ENCODE results near the gene INF2.

The INF2 gene

DNA sequence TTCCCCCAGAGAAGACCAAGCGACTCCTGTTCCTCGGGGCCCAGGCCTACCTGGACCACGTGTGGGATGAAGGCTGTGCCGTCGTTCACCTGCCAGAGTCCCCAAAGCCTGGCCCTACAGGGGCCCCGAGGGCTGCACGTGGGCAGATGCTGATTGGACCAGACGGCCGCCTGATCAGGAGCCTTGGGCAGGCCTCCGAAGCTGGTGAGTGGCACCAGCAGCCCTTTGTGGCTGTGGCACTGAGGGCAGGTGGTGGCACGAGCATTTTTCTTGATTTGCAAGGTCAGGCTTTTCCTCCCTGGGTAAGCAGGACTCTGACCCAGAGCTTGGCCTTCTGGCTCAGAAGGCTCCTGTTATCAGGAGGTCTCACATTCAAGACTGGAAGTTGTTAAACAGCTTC, 66.2 kb downstream of the INF2 start:
- no peak for DNase-seq

DNA sequence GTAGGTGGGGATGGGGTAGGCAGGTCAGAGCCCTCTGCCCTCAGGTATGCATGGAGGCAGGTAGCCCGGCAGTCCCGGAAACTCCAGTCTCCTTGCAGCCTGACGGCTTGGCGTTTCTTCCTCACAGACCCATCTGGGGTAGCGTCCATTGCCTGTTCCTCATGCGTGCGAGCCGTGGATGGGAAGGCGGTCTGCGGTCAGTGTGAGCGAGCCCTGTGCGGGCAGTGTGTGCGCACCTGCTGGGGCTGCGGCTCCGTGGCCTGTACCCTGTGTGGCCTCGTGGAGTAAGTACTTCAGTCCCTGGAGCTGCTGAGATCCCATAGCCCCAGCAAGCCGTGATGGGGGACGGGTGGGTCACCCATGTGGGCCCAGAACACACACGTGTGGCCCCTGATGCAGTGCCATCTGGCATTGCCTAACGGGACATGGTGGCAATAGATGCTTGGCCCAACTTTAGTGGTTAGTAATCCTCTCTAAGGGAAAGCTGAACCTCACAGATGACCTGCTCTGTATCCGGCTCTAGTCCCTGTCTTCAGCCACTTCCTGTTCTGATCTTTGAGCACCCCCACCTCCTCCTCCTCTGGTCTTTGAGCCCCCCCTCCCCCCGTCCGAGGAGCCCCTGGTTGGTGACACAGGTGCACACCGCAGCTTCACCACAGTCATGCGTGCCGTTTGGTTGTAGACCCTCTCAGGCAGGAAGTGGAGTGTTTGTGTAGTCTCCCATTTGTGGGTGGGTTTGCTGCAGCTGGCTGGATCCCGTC, 67.2 kb downstream of the INF2 start:
- DNase-seq: no peak

DNA sequence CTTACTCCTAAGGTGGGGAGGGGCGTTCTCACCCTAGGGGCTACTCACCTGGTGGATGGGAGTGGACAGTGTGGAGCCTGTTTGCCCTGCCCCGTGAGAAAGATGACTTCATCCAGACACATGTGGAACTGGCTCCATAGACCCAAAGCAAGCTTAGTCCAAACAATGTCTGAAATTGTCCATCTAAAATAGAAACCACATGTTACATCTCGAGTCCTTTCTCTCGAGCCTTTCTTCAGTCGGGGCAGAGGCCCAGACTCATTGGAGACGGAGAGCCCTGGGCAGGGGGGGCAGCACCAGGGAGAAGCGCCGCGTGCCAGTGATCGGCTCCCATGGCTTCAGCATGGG, 67.8 kb downstream of the INF2 start:
- DNase-seq: no peak

DNA sequence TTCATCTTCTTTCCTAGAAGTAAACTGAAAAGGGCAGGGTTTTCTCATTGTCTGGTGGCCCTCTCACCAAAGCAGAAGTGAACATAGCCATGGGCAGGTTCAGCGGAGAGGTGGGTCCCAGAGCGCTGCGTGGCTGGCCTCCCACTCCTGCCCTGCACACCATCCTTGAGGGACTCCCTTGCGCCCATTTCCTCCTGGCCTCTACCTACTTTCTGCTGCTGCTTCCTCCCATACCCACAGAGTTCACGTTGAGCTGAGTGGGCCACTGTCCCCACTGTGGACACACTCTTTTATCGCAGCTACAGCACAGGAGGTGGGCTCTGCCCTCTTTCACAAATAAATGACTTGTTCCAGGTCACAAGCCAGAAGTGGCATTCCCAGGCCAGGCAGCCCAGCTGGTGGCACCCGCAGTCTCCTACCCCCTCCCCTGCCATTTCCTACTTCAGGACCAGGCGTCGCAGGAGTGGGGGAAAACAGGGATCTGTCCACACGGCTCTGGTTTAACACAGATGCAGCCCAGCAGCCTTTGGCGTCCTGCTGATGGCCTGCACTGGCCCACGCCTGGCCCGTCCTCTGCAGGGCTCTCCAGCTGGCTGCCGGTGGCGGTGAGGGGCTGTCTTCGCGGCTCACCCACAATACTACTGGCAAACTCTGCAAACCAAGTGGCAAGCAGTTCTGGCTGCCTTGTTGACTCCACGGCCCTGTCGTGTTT, 68.4 kb downstream of the INF2 start:
- no peak for DNase-seq

DNA sequence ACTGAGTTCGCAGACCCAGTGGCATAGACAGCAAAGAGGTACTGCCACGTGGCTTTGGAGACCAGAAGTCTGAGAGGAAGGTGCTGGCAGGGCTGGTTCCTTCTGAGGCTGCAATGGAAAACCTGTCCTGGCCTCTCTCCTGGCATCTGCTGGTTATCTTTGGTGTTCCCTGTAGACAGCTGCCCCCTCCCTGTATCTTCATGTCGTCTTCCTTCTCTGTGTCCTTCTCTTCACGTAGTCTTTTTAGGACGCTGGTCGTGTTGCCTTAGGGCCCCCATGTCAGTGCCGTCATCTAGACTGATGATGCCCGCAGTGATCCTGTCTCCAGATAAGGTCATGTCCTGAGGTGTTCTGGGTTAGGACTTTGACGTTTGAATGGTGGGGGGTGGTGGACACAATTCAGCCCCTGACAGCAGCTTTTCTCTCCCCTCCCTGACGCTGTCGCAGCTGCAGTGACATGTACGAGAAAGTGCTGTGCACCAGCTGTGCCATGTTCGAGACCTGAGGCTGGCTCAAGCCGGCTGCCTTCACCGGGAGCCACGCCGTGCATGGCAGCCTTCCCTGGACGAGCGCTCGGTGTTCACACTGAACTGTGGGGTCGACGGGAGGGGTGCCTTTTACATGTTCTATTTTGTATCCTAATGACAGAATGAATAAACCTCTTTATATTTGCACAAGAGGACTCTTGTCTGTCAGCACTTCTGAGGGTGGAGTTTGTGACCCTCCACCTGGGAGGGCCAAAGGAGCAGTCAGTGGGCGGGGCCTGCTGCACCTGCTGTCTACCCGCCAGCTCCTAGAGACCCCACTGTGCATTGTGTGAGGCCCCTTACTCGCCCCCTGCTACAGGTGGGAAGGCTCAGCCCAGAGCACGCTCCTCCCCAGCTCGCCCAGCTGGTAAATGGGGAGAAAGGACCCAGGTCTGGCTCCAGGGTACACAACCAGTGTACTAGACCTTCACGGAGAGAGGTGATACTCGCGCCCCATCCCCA, 69.9 kb downstream of the INF2 start:
- DNase-seq: no peak

DNA sequence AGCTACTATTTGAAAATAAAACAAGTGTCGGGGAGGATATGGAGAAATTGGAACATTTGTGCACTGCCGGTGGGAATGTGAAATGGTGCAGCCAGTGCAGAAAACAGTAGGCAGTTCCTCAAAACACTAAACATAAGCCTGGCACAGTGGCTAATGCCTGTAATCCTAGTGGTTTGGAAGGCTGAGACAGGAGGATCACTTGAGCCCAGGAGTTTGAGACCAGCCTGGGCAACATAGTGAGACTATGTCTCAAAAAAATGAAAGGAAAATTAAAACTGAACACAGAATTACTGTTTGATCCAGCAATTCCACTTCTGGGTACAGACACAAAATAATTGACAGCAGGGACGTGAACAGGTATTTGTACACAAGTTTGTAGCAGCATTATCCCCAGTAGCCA, 76.1 kb downstream of the INF2 start:
- DNase-seq: no peak

DNA sequence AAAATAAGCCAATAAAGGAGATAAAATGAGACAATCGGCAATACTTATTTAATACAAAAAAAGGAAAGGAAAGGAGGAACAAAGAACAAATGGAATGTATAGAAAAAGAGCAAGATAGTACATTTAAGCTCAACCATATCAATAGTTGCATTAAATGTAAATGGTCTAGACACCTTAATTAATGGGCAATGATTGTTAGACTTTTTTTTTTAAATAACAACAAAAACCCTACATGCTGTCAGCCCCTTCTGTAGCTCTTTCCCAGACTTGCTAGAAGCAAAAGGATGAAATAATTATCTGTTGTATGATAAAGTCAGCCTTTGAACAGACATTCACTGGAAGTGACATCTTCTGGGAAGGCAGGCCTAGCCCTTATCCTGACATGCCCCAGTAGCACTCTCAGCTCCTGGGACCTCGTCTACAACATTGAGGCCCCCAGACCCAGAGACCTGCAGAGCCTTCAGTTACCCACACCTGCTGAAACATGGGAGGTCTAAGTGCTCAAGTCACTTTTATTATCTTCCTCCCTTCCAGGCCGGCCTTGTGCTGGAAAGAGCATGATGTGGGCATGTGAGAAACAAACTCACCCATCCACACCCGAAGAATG, 76.9 kb downstream of the INF2 start:
- no peak for DNase-seq

DNA sequence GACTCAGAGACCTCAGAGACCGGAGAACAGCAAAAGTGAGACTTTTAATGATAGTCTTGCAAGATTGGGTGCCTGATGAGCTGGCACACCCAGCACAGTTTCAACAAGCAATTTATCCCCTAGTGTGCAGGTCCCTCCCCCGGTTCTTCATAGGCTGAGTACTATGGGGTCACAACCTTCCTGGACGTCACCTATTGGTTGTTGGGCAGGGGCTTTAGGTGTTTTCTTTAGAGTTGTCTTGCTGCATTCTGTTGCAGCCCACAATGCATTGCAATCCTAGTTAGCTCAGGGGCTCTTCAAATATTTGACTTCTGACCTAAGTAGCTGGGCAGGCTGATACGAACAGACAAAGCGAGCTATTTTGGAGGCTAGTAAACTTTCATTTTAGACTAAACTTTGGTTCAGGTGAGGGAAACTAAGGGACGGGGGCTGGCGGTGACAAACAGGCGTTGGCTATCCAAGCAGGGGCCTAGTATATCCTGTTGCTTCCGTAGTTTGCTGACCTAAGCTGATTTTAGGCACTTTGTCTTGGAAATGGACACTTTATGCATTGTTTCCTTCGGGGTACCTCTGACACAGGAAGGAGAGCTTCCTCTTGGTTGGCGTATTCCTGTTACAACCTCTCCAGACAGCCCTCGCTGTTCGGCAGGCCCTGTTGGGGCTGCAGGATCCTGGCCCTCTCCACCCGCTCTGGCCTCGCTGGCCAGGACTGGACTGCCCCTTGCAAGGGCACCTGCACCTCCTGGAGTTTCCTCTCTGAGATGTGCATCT, 77.6 kb downstream of the INF2 start:
- DNase-seq: no peak

DNA sequence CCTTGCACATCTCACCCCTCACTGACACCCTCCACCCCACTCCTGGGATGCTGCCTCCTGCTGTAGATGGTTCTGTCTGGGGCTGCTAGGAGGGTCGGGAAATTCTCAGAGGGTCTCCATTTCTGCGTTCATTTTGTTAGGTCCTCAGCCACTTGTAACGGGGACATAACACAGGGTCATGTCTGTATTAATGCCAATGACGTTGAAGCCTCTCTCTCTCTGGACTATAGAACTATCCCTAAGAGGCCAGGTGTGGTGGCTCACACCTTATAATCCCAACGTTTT, 78.2 kb downstream of the INF2 start:
- no peak for DNase-seq

DNA sequence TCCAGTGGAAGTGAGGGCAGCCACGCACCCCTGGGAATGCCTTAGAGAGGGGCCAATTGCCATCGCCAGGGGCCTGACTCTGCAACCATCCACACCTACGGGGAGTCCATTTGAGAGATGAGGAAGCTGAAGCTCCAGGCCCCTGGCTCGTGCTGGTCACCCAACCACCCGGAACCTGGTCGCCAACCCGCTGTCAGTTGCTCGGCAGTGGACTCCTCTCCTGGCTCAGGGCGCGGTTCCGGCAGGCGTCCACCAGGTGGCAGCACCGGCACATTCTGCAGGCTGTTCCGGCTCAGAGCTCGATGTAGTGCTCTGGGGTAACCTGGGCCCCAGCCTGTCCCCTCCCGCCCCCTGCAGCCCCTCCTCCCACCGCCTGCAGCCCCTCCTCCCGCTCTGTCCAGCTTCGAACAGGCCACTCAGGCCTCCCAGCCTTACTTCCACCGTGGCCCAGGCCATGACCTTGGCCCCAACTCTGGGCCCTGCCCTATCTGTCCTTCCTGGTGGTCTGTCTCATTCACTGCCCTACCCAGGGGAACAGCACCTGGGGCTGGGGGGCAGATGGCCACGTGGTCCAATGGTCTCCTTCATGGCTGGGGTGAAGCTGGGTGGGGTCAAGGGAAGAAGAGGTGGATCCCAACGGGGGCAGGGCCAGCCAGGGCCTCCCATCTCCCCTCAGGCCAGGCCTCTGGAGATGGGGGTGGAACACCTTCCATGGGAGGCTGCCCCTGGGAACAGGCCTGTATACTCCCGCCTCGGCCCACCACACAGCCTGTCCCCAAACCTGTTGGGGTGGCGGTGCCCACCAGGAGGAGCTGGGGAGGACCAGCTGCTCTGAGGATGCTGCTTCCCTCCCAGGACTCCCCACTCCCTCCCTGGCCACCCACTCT, 79.3 kb downstream of the INF2 start:
- DNase-seq: peak; percentile 91

DNA sequence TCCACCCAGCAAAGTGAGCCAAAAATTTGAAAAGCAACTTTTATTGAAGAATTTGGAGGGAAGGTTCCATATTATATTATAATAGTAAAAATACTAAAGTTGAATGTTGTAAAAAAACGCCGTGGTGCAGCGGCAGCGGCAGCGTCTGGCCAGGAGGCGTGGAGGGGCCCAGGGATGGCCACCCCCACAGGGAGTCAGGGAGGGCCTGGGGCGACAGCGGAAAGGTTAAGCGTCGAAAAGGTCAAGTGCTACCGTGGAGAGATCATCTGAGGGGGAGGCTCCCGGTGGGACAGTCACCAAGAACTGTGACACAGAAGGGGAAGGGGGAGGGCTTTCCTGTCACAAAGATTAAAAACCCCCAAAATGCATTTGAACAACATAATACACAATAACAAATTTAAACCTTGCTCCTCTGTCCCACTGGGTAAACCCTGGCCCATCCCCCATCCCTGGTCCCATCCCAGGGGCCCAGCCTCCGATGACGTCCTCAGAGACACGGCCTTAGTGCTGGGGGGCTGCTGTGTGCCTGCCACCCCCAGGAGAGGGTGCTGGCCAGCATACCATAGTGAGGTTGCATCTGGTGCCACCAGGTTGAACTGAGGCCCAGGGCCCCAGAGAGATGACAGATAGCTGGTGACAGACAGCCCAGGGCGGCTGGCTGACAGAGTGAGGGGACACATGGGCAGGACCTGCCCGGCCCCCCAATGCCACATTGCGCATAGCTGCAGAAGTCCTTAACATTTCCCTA, 80.1 kb downstream of the INF2 start:
- no peak for DNase-seq

DNA sequence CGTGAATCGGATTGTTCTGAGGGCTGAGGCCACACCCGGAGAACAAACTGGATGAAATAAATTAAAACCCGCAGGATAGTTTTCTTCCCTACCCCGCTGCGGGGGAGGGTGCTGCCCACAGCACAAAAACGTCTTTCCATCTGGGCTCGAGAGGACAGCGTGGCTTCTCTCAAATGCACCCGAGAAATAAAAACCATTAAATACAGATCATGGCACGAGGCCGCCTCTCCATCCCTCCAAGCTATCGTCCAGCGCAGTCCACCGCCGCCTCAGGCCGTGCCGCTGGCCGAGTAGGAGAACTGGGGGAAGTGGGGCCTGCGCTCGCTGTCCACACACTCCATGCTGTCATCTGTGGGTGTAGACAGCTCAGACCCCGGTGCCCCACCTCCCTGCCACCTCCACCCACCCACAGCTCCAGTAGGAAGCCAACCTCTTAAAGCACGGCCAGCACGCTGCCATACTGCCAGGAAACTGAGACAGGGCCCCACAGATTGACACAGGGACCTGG, 80.7 kb downstream of the INF2 start:
- DNase-seq: no peak

DNA sequence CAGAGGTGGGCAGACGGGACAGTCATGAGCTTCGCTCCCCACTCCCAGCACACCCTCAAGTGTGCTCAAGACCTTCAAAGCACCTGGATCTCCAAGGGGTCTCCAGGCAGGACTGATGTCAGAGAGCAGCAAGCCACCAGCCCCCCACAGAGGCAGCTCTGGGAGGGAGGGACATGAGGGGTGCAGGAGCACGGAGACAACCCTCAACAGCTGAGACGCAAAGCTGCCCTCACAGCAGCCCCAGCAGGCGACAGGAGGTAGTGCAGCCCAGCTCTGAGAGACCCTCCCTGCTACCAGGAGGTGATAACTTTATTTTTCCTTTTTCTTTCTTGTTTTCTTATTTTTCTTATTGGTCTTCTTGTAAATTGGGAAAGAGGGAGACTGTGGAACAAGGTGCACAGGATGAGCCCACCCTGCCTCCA, 81.4 kb downstream of the INF2 start:
- peak; percentile 52 for DNase-seq

DNA sequence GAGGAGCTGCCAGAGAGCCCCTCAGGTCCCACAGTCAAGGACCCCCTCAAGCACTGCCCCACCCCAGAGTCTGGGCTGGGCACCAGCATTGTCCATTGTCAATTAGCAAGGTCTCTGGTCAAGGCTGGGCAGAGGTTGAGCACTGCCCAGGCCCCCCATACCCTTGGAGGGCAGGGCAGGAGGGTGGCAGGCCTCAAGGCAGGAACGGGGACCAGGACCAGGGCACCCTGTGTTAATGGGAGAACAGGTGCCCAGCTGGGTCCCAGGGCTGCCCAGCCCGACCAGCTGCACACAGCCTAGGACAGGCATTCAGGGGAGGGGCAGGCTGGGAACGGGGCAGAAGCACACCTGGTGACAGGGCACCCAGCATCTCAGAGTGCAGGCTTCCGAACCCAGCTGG, 82.0 kb downstream of the INF2 start:
- DNase-seq: no peak

All from hematopoietic multipotent progenitor cell treated with erythropoietin and hydrocortisone succinate and interleukin-3 and kit ligand, for 4 days (in vitro differentiated cells).